SJSA1 (cell line): ENCODE data around the gene CNIH3. TPM values are rescaled to one million over a fixed set of nuclear protein-coding genes. Genes with fewer than 3 reads are reported as not detected.

Source experiments
- DNase-seq, 2 experiments: peaks; one replicate each; pipeline ENCODE4 v3.0.0-alpha.2; 2015 to 2020; ENCODE audit warnings: low spot score in 2 of 2, low read depth in 1 of 2
- H3K27ac ChIP-seq: fragments of 250-450 bp; sonication (Bioruptor Pico); 2 replicates; pipeline ENCODE4 v1.5.1; 2020; ENCODE audit warnings: mild to moderate bottlenecking, moderate library complexity
- H3K27me3 ChIP-seq: fragments of 250-450 bp; sonication (Bioruptor Pico); replicated peaks from 2 replicates; pipeline ENCODE4 v1.5.1; 2020; ENCODE audit warnings: mild to moderate bottlenecking, moderate library complexity
- H3K36me3 ChIP-seq: fragments of 250-450 bp; sonication (Bioruptor Pico); 2 replicates; pipeline ENCODE4 v1.5.1; 2020; ENCODE audit warnings: mild to moderate bottlenecking
- H3K4me1 ChIP-seq: fragments of 250-450 bp; sonication (Bioruptor Pico); replicated peaks from 2 replicates; pipeline ENCODE4 v1.6.1; 2021; ENCODE audit warnings: mild to moderate bottlenecking
- H3K4me3 ChIP-seq: fragments of 250-450 bp; sonication (Bioruptor Pico); 2 replicates; pipeline ENCODE4 v1.5.1; 2020; ENCODE audit warnings: mild to moderate bottlenecking
- H3K9me3 ChIP-seq: fragments of 250-450 bp; sonication (Bioruptor Pico); replicated peaks from 2 replicates; pipeline ENCODE4 v1.5.1; 2020; ENCODE audit warnings: mild to moderate bottlenecking
- total RNA-seq: library from RNA; depleted of rRNA; stranded (reverse); fragments of >200 nt; shearing (Covaris generic); gene quantifications from 2 replicates; pipeline ENCODE4 v1.2.3, GENCODE V29; 2014

CNIH3 gene
- total RNA-seq, 1 experiment from 2014 or later: 7.9 TPM

DNA sequence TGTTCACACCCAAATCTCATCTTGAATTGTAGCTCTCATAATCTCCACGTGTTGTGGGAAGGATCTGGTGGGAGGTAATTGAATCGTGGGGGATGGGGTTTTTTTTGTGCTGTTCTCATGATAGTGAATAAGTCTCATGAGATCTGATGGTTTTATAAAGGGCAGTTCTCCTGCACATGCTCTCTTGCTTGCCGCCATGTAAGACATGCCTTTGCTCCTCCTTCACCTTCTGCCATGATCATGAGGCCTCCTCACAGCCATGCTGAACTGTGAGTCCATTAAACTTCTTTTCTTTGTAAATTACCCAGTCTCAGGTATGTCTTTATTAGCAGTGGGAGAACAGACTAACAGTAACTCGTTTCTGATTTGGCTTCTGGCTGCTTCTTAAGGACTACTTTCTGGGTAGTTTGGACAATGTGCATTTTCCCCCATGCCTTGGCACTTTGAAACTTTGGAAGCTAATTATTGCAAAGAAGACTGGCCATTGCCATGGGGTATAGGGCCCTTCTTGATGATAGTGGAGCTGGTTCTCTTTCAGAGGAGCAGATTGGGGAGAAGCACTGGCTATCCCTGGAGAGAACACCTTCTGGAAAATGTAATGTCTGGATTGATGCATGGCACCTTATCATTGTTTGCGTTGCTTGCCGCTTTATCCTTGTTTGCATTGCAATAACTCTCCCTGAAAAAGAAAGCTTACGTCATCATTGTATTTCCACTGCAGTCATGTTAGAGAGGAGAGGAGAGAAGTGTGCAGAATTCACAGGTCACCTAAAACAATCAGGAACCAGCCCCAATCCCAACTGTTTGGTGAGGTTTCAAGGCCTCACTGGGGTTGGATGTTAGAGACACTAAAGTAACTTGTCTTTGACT is 5.9 kb downstream of the CNIH3 start:
- no peak for DNase-seq
- Histone ChIP-seq H3K27ac (no peak overlapping the region), H3K36me3 (peaks cover 4% of the 10 kb centered on the region; the same call in 1 of the 2 replicates), H3K4me3 (no peak overlapping the region), H3K4me1 (peaks cover 57% of the 10 kb centered on the region), H3K9me3 (no peaks in the 10 kb centered on the region), H3K27me3 (peaks cover under 1% of the 10 kb centered on the region)

DNA sequence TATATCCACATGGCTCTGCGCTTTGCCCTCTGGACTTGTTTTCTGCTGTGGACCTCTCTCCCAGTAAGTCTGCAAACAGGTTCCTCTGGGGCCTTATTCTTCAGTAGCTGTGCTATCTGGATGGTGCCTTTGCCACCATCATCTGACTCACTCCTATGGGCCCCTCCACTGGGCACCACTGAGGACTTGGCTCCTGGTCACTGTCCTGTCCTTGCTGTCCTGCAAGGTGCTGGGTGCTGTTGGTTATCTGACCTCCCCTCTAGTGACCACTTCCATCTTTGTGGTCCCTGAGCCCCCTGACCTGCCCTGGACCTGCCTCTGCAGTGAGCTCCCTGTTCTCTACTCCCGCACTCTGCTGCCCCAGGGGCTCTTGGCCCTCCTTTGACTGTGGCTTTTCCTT is 6.7 kb downstream of the CNIH3 start:
- Histone ChIP-seq H3K27me3 (no peaks in the 10 kb centered on the region; the same call in 1 of the 2 replicates), H3K4me3 (no peak overlapping the region), H3K9me3 (no peaks in the 10 kb centered on the region), H3K36me3 (peaks cover 4% of the 10 kb centered on the region; the same call in 1 of the 2 replicates), H3K4me1 (peaks cover 49% of the 10 kb centered on the region), H3K27ac (peak overlapping the region; percentile 86)
- no peak for DNase-seq

DNA sequence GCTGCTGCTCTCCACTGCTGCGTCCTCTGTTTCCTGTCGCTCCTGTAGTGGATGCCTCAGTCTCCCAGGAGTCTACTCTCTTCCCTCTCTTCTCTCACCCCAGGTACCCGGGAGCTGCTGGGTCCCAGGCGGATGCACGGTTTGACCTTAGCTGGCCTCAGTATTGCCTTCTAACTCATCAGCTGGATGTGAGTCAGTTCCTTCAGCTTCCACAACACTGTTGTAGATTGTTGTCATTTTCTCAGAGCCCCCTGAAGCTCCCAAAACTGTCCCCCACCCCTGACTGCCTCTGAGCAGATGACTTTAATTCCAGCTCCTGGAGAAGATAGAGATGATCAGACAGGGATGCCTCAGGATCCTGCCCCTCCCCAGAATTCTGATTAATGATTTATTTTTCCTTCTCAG is 7.2 kb downstream of the CNIH3 start:
- Histone ChIP-seq H3K27me3 (no peaks in the 10 kb centered on the region), H3K9me3 (no peaks in the 10 kb centered on the region), H3K4me3 (no peak overlapping the region), H3K36me3 (peaks cover 4% of the 10 kb centered on the region; the same call in 1 of the 2 replicates), H3K27ac (peak overlapping the region; percentile 86), H3K4me1 (peaks cover 45% of the 10 kb centered on the region)
- peak in 1 of 2 experiments; percentile 61 for DNase-seq

DNA sequence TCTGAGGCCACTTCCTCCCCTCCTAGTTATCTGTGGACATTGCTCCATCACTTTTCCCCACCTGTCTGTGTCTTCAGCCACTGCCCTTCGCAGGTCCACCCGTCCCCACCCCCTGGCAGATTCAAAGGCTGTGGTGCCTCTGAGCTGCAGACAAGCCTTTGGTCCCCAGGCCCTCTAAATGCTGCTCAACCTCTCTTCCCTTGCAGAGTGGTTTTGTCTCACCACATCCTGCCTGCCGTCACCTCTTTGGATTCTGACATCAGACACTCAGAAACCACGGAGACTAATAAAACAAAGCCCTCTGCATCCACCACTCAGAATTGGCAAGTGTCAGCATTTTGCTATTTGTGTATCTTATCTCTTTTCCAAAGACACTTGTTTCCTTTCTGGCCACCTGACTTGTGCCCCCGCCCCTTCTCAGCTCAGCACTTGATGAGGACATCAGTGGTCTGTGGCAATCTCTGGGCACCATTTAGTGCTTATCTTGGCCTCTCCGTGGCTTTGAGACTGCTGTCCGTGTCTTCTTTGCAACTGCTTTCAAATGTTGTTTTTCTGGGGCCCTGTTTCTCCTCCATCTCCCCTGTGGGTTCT is 7.7 kb downstream of the CNIH3 start:
- H3K4me3 ChIP-seq: no peak overlapping the region
- no peaks in the 10 kb centered on the region for H3K27me3 ChIP-seq
- DNase-seq: peak; percentile 90 to 92
- no peaks in the 10 kb centered on the region for H3K9me3 ChIP-seq
- peaks cover 4% of the 10 kb centered on the region; the same call in 1 of the 2 replicates for H3K36me3 ChIP-seq
- peaks cover 45% of the 10 kb centered on the region for H3K4me1 ChIP-seq
- H3K27ac ChIP-seq: peak overlapping the region; percentile 86

DNA sequence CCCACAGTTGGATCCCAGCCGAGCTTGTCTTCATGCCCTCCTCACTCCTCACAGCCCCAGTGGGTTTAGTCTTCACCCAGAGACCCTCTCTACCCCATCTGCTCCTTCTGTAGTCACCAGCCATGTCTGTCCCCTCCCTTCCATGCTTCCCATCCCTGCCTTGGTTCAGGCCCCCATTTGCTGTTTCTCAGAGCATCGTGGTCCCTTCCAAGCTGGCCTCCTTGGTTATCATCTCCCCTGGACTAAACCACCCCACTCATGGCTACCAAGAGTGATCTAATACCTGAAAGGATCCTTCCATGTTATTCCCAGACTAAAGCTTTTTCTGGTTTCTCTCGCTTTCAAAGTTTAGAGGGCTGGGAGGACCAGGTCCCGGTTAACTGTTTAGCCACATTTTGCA is 8.3 kb downstream of the CNIH3 start:
- no peaks in the 10 kb centered on the region for H3K9me3 ChIP-seq
- no peaks in the 10 kb centered on the region for H3K27me3 ChIP-seq
- H3K36me3 ChIP-seq: peaks cover 4% of the 10 kb centered on the region; the same call in 1 of the 2 replicates
- H3K4me3 ChIP-seq: no peak overlapping the region
- peak overlapping the region; percentile 5; the same call in 1 of the 2 replicates for H3K27ac ChIP-seq
- DNase-seq: no peak
- peaks cover 45% of the 10 kb centered on the region for H3K4me1 ChIP-seq

DNA sequence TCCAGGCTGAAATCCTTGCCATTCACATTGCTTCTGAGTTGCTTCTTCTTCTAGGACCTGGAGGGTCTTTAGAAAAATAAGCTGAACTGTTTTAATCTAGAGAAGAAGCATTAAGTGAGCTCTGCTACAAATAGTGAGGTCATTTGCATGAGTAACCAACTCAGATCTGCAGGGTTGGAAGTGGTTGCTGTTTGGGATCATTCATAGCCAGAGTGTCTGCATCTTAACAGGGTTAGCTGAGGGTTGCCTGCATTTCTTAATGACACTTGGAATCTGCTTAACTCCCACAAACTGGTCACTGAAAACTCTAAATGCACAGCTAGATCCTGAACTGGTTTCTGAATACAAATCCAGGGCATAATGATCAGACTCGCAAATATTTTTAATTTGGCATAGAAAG is 9.9 kb downstream of the CNIH3 start:
- Histone ChIP-seq H3K36me3 (peaks cover 4% of the 10 kb centered on the region; the same call in 1 of the 2 replicates), H3K27me3 (no peaks in the 10 kb centered on the region), H3K4me1 (peaks cover 43% of the 10 kb centered on the region), H3K9me3 (no peaks in the 10 kb centered on the region), H3K4me3 (no peak overlapping the region), H3K27ac (peak overlapping the region; percentile 20; the same call in 1 of the 2 replicates)
- no peak for DNase-seq

DNA sequence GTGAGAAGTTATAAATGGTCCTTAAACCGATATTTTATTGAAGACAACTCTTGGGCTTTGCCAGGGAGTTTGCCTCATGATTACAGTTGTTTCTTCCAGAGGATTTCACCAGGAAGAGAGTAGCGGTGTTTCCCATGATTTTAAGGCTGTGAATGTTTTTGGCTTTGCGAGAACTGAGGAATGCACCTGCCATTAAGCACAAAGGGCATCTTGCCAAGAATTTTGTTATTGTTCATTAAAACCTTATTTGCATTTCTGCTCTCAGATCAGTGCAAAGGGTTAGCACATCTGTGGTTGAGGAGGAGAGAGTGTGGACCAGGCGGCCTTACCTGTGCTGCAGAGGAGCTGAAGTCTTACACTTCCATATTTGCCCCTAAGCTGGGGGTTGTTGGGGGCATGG is 13.8 kb downstream of the CNIH3 start:
- no peaks in the 10 kb centered on the region for H3K9me3 ChIP-seq
- H3K4me3 ChIP-seq: no peak overlapping the region
- H3K4me1 ChIP-seq: peaks cover 54% of the 10 kb centered on the region
- H3K36me3 ChIP-seq: no peaks in the 10 kb centered on the region
- no peaks in the 10 kb centered on the region for H3K27me3 ChIP-seq
- no peak for DNase-seq
- H3K27ac ChIP-seq: no peak overlapping the region

DNA sequence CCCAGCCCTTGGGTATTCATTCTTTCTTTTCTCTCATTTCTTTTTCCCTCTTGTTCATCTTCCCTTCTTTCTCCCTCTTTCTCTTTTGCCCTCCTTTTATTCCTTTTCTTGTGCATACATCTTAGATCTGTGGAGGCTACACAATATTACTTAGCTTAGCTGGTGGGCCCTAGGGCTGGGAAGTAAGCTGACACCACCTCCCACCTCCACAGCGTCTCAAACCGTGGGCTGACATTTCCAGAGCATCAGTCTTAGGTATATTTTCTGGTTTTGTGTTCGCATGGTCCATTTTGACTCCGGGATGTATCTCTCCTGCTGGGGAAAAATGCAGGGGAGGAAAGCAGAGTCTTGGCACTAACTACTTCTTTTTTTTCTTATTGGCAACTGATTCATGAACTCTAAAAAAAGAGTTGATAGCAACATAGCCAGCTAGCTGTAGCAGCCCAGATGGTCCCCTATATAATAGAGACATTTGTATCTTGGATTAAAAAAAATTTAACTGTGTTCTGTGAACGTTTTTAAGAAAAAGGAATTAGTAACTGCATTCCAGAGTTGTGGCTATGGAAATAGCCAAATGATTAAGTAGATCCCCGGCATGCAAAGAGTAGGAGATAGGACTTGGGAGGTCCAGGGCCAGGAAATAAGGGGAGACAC is 15.5 kb downstream of the CNIH3 start:
- Histone ChIP-seq H3K4me3 (no peak overlapping the region), H3K27ac (peak overlapping the region; percentile 90), H3K27me3 (no peaks in the 10 kb centered on the region), H3K4me1 (peaks cover 58% of the 10 kb centered on the region), H3K36me3 (no peaks in the 10 kb centered on the region), H3K9me3 (no peaks in the 10 kb centered on the region)
- no peak for DNase-seq

DNA sequence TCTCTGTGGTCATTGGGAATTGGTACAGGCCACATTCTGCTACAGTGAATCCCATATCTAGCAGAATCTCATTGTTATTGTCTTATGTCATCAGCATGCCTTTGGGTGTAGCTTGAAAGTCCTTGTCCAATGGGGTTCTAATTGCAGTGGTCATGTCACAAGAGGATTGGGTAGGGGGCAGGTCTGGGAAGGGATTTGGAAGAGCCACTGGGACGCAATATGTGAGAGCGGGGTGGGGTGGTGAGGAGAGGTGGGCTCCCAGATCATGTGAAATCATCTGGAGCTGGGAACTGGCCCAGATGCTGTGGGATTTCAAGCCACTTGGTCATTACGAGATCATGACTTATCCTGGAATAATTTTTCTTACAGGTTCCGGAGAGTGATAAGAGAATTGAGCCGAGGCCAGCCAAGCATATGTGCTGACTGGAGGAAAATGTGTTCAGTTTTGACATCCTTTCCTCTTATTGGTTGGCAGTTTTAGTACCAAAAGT is 16.3 kb downstream of the CNIH3 start:
- peak; percentile 75 to 85 for DNase-seq

DNA sequence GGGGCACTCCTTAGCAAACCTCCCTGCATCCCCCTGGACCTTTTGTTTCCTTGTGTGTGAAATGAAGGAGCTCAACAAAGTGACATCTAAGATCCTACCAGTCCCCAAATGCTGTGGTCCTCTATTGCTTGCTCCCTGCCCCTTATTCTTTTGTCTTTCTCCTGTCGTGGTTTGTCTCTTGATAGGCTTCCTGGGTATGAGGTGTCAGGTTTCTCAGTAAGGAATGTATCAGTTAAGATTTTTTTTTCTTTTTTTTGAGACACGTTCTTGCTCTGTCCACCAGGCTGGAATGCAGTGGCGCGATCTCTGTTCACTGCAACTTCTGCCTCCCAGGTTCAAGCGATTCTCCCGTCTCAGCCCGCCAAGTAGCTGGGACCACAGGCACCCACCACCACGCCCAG is 16.8 kb downstream of the CNIH3 start:
- no peaks in the 10 kb centered on the region for H3K36me3 ChIP-seq
- H3K27me3 ChIP-seq: no peaks in the 10 kb centered on the region
- H3K4me1 ChIP-seq: peaks cover 70% of the 10 kb centered on the region
- peak; percentile 87 to 90 for DNase-seq
- H3K4me3 ChIP-seq: no peak overlapping the region
- H3K9me3 ChIP-seq: no peaks in the 10 kb centered on the region
- peak overlapping the region; percentile 90 for H3K27ac ChIP-seq

More for the DNA sequence above, 16.3 kb downstream of the CNIH3 start:
- Histone ChIP-seq H3K27ac (peak overlapping the region; percentile 90), H3K9me3 (no peaks in the 10 kb centered on the region), H3K36me3 (no peaks in the 10 kb centered on the region), H3K4me1 (peaks cover 67% of the 10 kb centered on the region), H3K4me3 (no peak overlapping the region), H3K27me3 (no peaks in the 10 kb centered on the region)

DNA sequence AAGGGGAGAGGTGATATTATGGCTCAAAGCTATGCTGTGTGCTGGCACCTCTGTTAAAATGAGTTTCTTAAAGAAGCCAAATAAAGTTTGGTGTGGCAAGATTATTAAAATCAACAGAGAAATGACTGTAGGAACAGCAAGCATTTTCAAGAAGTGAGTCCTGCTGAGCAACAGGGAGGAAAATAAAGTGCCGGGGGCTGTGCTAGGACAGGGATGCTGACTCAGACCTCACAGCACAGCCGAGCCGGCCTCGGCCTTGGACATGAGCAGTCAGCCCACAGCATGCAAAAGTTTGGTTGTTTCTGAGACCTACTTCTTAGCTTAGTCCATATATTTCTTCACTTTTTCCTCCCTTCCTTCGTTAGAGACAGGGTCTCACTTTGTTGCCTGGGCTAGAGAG is 19.2 kb downstream of the CNIH3 start:
- peak; percentile 62 to 83 for DNase-seq
- H3K27ac ChIP-seq: peak overlapping the region; percentile 88
- no peaks in the 10 kb centered on the region for H3K9me3 ChIP-seq
- no peaks in the 10 kb centered on the region for H3K27me3 ChIP-seq
- peaks cover 95% of the 10 kb centered on the region for H3K4me1 ChIP-seq
- no peak overlapping the region for H3K4me3 ChIP-seq
- H3K36me3 ChIP-seq: no peaks in the 10 kb centered on the region

DNA sequence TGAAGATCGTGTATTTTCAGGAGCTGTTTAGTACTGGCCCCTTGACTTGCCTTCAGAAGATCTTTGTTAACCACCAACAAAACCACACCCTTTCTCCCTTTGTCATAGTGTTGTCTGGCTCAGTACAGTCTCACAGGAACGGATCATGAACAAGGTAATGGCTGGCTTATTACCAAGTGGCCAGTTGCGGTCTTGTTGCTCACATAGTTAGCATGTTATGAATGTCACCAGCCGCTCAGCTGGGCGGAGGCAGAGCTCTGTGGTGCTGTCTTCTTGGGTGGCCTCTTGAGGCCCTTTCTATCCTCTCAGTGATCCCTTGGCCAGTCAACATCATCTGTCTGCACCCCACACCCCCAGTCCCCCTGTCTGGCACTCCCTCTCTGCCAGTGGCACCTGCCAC is 21.4 kb downstream of the CNIH3 start:
- H3K27me3 ChIP-seq: no peaks in the 10 kb centered on the region
- DNase-seq: peak; percentile 98 to 99
- H3K9me3 ChIP-seq: no peaks in the 10 kb centered on the region
- no peaks in the 10 kb centered on the region for H3K36me3 ChIP-seq
- H3K4me1 ChIP-seq: peaks cover 80% of the 10 kb centered on the region
- peak overlapping the region; percentile 88 for H3K27ac ChIP-seq
- H3K4me3 ChIP-seq: no peak overlapping the region

DNA sequence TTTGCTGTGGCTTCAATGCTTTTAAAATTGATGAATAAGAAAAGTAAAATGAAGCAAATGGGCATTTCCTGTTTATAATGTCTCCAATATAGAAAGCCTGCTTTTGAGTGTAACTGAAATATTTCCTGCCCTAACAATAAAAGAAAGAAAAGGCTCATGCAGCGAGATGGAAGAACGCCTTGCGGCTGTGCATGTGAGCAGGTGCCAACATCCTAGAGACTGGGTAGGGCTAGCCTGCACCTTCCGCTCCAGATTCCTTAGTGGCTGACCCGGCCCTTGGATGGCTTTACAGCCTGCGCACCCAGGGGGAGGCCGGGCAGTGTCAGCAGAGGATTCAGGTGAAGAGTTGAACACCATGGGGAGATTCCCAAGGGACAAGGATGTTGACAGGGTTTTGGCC is 21.8 kb downstream of the CNIH3 start:
- peak in 1 of 2 experiments; percentile 63 for DNase-seq
- Histone ChIP-seq H3K4me3 (no peak overlapping the region), H3K4me1 (peaks cover 76% of the 10 kb centered on the region), H3K36me3 (no peaks in the 10 kb centered on the region), H3K9me3 (no peaks in the 10 kb centered on the region), H3K27ac (peak overlapping the region; percentile 88), H3K27me3 (no peaks in the 10 kb centered on the region)
